RWPE2 (cell line): Measurements from ENCODE around the gene NT5C3A.

Source experiments
- ATAC-seq: fragments of 200-7000 bp; cut with Tn5 transposase; 3 replicates; pipeline ENCODE4 v1.9.1; 2021; ENCODE audit warnings: low read depth
- DNase-seq: peaks from one replicate; pipeline ENCODE4 v3.0.0-alpha.2; 2020; ENCODE audit warnings: low spot score
- H3K27ac ChIP-seq: fragments of 450-650 bp; 2 replicates; pipeline ENCODE4 v1.5.1; 2017; ENCODE audit warnings: mild to moderate bottlenecking; ENCODE audit not compliant: poor library complexity, severe bottlenecking
- H3K27me3 ChIP-seq: fragments of 250-450 bp; sonication (Bioruptor Pico); 2 replicates; pipeline ENCODE4 v1.5.1; 2021; ENCODE audit warnings: mild to moderate bottlenecking, moderate library complexity; ENCODE audit not compliant: insufficient read depth, poor library complexity, severe bottlenecking
- H3K36me3 ChIP-seq: fragments of 250-450 bp; sonication (Bioruptor Pico); 2 replicates; pipeline ENCODE4 v1.5.1; 2020; ENCODE audit warnings: low read depth, mild to moderate bottlenecking, moderate library complexity
- H3K4me1 ChIP-seq: fragments of 250-450 bp; sonication (Bioruptor Pico); 2 replicates; pipeline ENCODE4 v1.5.1; 2021; ENCODE audit warnings: mild to moderate bottlenecking, moderate library complexity; ENCODE audit not compliant: insufficient read depth, poor library complexity, severe bottlenecking
- H3K4me3 ChIP-seq: fragments of 250-450 bp; sonication (Bioruptor Pico); 2 replicates; pipeline ENCODE4 v1.5.1; 2021; ENCODE audit warnings: mild to moderate bottlenecking, moderate library complexity; ENCODE audit not compliant: severe bottlenecking
- H3K9me3 ChIP-seq: fragments of 250-450 bp; sonication (Bioruptor Pico); 2 replicates; pipeline ENCODE4 v1.5.1; 2021; ENCODE audit warnings: mild to moderate bottlenecking, moderate library complexity; ENCODE audit not compliant: severe bottlenecking
- TF ChIP-seq, protein P1 (sequence below): fragments of 450-650 bp; IDR thresholded peaks from one replicate; pipeline ENCODE4 v1.5.1; 2017; ENCODE audit warnings: mild to moderate bottlenecking, moderate library complexity; ENCODE audit not compliant: poor library complexity, severe bottlenecking

NT5C3A gene

GRCh38 chr7:33070277-33070676 lies 7.7 kb upstream of the NT5C3A start:
- no peaks in the 10 kb centered on the region for H3K27me3 ChIP-seq
- H3K4me1 ChIP-seq, result no peaks in the 10 kb centered on the region
- H3K27ac ChIP-seq, result no peak overlapping the region
- H3K9me3 ChIP-seq, result peaks cover 3% of the 10 kb centered on the region
- no peak for ATAC-seq
- H3K4me3 ChIP-seq, result no peak overlapping the region
- no peaks in the 10 kb centered on the region for H3K36me3 ChIP-seq
- TF ChIP-seq, protein P1, sequence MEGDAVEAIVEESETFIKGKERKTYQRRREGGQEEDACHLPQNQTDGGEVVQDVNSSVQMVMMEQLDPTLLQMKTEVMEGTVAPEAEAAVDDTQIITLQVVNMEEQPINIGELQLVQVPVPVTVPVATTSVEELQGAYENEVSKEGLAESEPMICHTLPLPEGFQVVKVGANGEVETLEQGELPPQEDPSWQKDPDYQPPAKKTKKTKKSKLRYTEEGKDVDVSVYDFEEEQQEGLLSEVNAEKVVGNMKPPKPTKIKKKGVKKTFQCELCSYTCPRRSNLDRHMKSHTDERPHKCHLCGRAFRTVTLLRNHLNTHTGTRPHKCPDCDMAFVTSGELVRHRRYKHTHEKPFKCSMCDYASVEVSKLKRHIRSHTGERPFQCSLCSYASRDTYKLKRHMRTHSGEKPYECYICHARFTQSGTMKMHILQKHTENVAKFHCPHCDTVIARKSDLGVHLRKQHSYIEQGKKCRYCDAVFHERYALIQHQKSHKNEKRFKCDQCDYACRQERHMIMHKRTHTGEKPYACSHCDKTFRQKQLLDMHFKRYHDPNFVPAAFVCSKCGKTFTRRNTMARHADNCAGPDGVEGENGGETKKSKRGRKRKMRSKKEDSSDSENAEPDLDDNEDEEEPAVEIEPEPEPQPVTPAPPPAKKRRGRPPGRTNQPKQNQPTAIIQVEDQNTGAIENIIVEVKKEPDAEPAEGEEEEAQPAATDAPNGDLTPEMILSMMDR, result no peak
- DNase-seq, result no peak

- H3K27me3 ChIP-seq, result no peaks in the 10 kb centered on the region
- TF ChIP-seq, protein P1, result no peak
- ATAC-seq, result no peak
- no peak overlapping the region for H3K4me3 ChIP-seq
- DNase-seq, result no peak
- H3K4me1 ChIP-seq, result no peaks in the 10 kb centered on the region
- no peak overlapping the region for H3K27ac ChIP-seq
- peaks cover 3% of the 10 kb centered on the region for H3K9me3 ChIP-seq
- H3K36me3 ChIP-seq, result no peaks in the 10 kb centered on the region
Observed at GRCh38 chr7:33067921-33068320, 5.3 kb upstream of the NT5C3A start.

DNA sequence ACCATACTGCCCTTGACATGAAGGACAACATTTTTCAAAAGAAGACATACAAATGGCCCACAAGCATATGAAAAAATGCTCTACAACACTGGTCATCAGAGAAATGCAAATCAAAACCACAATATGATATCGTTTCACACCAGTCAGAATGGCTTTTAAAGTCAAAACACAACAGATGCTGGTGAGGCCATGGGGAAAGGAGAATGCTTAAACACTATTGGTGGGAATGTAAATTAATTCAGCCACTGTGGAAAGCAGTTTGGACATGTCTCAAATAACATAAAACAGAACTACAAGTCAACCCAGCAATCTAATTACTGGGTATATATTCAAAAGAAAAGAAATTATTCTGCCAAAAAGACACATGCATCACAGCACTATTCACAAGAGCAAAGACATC lies 4.2 kb upstream of the NT5C3A start:
- no peaks in the 10 kb centered on the region for H3K4me1 ChIP-seq

DNA sequence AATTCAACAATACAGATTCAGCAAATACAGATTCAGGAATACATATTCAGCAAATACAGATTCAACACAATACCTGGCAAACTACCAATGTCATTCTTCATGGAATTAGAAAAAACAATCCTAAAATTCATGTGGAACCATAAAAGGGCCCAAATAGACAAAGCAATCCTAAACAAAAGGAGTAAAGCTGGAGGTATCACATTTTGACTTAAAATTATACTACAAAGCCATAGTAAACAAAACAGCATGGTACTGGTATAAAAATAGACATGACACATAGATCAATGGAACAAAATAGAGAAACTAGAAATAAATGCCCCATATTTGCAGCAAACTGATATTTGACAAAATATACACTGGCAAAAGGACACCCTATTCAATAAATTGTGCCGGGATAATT lies 3.4 kb upstream of the NT5C3A start:
- no peak overlapping the region for H3K4me3 ChIP-seq
- DNase-seq (no peak), ATAC-seq (no peak)
- peaks cover 3% of the 10 kb centered on the region for H3K9me3 ChIP-seq
- no peaks in the 10 kb centered on the region for H3K36me3 ChIP-seq
- H3K4me1 ChIP-seq, result peaks cover 3% of the 10 kb centered on the region
- TF ChIP-seq, protein P1, result no peak
- no peak overlapping the region for H3K27ac ChIP-seq
- no peaks in the 10 kb centered on the region for H3K27me3 ChIP-seq

More for the DNA sequence above, 4.2 kb upstream of the NT5C3A start:
- Histone ChIP-seq H3K9me3 (peaks cover 3% of the 10 kb centered on the region), H3K4me3 (no peak overlapping the region), H3K27ac (no peak overlapping the region), H3K27me3 (no peaks in the 10 kb centered on the region), H3K36me3 (no peaks in the 10 kb centered on the region)
- no peak for DNase-seq
- TF ChIP-seq, protein P1, result no peak
- no peak for ATAC-seq

- DNase-seq, result peak; percentile 92
- H3K4me3 ChIP-seq, result peak overlapping the region; percentile 64
- ATAC-seq, result peak; percentile 97
- H3K36me3 ChIP-seq, result 0 out of 2 replicates have a peak, but pooled peaks cover 3% of the 10 kb centered on the region
- TF ChIP-seq, protein P1, result no peak
- H3K27me3 ChIP-seq, result no peaks in the 10 kb centered on the region
- H3K9me3 ChIP-seq, result no peaks in the 10 kb centered on the region
- H3K27ac ChIP-seq, result peak overlapping the region; percentile 69
- H3K4me1 ChIP-seq, result peaks cover 15% of the 10 kb centered on the region
Observed at GRCh38 chr7:33062782-33063443, 337 bp upstream of the NT5C3A start.
